Glomerular endothelial cell (primary cell): ENCODE measurements around the gene ADARB2. TPM values are rescaled to one million over a fixed set of nuclear protein-coding genes. Genes with fewer than 3 reads are reported as not detected.
"Not testable (repeated sequence)": the region's sequence is repeated elsewhere in the genome, so short reads cannot be mapped to it uniquely, and the experiment has no call there.

Source experiments
- DNase-seq: peaks from one replicate; pipeline ENCODE4 v3.0.0-alpha.2; 2011; ENCODE audit warnings: low read depth, low spot score; ENCODE audit errors: extremely low read depth
- total RNA-seq: library from RNA; depleted of rRNA; stranded (reverse); fragments of >200 nt; gene quantifications from 2 replicates; pipeline ENCODE4 v1.2.3, GENCODE V29; 2015

ADARB2 gene
- total RNA-seq, 1 donor from 2014 or later, result 0.23 TPM

GRCh38 chr10:1552406-1552805 lies 184.9 kb downstream of the ADARB2 start:
- no peak for DNase-seq

GRCh38 chr10:1551636-1552338 lies 185.5 kb downstream of the ADARB2 start:
- DNase-seq, result no peak

GRCh38 chr10:1550616-1551015 lies 186.7 kb downstream of the ADARB2 start:
- DNase-seq, result no peak

GRCh38 chr10:1550291-1550595 lies 187.1 kb downstream of the ADARB2 start:
- no peak for DNase-seq

DNA sequence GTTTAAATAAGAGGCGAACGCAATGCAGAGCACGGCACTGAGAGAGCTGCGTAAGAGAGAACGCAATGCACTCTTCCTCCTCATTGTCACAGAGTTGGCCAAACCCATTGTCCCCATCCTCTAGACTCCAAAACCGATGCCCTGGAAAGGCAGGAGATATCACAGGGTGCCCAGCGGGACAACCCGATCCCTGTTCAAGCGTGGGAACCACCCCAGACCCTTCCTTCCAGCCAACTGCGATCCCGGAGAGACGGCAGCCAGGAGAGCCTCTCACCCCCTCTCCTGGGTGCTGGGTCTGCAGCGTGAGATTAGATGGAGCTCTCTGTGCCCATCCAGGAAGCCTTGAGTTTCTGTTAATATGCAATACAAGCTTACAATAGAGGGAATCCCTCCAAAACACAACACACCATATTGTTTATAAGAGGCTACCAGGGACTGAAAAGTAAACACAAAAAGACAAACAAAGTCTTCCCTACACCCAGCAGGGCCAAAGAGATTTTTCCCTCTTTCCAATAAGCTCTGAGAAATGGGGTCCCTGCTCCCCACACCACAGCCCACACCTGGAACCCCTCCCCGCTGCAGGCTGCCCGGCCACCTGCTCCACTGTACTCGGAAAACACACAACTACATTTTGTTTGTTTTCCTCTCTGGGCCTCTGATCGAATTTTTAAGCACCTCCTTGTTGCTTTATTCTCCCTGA lies 187.6 kb downstream of the ADARB2 start:
- no peak for DNase-seq

GRCh38 chr10:1548596-1548995 lies 188.7 kb downstream of the ADARB2 start:
- no peak for DNase-seq

- DNase-seq, result no peak
Measured at GRCh38 chr10:1548146-1548545, 189.2 kb downstream of the ADARB2 start.

GRCh38 chr10:1546431-1547110 lies 190.8 kb downstream of the ADARB2 start:
- DNase-seq, result no peak

GRCh38 chr10:1545524-1545923 lies 191.8 kb downstream of the ADARB2 start:
- DNase-seq, result no peak

DNA sequence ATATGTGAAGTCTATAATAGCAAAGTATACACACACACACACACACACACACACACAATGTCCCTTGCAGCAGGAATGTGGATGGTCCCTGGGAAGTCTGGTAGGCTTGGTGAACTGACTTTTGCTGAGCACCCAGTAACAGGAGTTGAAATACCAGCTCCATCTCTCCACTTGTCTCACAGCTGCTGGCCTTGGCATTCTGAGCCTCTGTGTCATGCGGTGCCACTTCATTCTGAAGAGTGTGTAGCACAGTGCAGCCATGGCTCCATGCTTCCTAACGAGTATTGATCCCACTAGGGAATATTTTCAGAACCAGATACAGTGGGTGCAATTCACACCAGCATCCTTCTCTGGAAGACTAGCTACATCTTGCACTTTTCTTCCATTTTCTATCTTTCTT lies 192.4 kb downstream of the ADARB2 start:
- no peak for DNase-seq

- DNase-seq, result no peak
Measured at GRCh38 chr10:1544209-1544673, 193.1 kb downstream of the ADARB2 start.

- DNase-seq, result no peak
Measured at GRCh38 chr10:1543596-1543995, 193.7 kb downstream of the ADARB2 start.

DNA sequence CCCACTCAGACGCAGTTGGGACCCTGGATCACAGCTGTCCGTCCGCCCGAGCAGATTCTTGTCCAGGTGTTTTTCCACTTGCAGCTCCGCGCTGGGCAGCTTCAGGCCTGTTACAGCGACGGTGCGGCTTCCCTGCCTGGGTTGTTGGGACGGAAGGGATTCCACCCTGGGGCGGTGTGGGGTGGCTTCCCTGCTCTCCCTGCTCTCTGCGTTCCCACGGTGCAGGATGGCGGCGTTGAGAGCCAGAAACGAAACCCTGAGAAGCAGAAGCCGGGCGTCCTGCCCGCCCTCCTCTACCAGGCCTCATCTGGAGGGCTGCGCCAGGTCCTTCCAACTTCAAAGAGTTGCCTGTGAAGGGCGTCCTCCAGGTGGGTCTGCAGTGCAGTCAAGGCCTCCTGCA lies 194.4 kb downstream of the ADARB2 start:
- DNase-seq, result no peak

DNA sequence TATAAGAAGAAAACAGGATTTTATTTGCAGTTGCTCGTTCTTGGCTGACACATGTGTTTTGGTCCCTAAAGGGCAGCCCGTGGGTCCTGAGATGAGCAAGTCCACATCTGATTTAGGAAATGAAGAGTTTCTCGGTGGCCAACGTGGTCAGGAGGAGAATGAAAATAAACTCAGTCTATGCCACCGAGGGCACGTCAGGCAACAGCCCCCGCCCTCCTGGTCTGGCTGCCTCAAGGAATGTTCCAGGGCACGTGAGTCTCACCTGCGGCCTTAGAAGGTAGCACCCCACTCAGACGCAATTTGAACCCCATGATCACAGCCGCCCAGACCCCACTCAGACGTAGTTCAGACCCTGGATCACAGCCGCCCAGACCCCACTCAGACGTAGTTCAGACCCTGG lies 197.2 kb downstream of the ADARB2 start:
- no peak for DNase-seq

DNA sequence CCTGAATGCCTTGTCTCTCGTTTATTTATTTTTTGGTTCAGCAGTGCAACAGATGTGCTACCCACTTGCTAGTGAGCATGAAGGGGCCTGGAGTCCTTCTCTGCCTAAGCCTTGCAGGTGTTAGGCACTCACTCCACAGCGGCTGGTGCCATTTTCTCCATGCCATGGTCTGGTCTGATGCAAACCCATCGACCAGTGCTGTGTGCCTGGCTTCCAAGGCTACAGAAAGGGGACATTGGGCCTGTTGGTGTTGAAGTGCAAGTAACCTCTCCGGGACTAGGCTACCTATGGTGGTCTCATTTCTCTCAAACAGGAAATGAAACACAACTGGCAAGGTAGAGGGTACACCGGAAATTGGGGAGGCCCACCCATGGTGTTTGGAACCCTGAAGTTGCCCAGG lies 198.1 kb downstream of the ADARB2 start:
- DNase-seq, result no peak

DNA sequence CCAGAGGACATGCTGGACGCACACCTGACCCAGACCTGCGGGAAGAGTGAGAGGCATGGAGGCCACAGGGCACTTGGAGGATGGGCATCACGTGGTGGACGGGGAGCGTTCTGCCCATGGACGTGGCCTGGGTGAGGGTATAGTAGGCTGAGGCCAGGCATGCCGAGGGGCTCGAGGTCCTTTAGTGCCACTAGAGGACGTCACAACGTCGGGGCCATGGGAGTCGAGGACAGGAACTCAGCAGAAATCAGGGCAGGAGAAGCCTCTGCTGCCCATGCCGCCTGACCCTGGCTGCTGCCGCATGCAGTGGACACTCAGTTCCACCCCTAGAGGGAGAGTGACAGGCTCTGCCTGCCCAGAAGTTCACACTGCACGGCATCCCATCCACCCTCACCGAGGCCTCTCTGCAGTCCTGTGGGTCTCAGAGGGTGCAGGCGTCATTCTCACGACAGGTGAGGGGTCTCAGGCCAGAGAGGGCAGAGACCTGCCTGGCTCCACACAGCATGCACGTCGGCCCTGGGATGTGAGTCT lies 198.7 kb downstream of the ADARB2 start:
- no peak for DNase-seq

GRCh38 chr10:1538121-1538520 lies 199.2 kb downstream of the ADARB2 start:
- DNase-seq, result no peak

GRCh38 chr10:1537449-1537848 lies 199.9 kb downstream of the ADARB2 start:
- DNase-seq, result not testable (repeated sequence)

- no peak for DNase-seq
Measured at GRCh38 chr10:1536341-1536740, 201.0 kb downstream of the ADARB2 start.

DNA sequence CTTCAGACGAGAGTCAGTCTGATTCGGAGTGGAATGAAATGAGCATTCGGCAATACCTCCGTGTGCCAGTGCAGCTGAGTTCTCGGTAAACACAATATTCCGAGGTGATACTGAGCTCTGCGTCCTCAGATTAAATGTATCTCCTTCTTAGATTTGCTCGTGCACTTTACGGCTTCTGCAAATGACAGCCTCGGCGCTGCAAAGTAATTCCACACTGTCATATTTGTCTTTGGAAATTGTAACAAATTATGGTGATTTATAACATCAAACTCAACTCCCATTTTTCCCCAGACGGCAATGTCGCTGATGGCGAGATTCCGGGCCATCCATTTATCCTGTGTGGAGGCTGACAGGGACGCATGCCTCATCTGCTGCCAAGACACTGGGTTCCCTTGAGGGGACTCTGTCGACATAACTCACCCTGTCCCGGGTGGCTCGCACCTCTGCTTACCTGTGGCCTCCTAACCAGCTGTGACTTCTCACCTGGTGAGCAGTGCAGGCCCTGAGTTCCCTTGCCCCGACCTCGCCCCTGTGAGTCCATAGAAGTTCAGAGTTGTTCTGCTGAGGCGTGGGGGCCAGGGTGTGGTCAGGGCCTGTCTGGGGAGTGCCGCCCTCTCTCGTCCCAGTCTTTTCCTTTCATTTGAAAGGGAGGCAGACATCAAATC lies 201.9 kb downstream of the ADARB2 start:
- DNase-seq, result no peak

DNA sequence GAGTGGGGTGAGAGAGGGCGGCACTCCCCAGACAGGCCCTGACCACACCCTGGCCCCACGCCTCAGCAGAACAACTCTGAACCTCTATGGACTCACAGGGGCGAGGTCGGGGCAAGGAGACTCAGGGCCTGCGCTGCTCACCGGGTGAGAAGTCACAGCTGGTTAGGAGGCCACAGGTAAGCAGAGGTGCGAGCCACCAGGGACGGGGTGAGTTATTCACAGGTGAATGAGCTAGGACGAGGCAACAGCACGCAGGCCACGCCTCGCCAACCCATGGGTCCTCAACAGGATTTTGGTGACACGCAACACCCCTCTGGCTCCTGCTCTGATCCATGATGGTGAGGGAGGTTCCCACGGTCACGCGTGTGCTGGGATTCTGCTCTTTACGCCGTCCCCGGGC lies 202.5 kb downstream of the ADARB2 start:
- DNase-seq, result no peak
